MM.1S (cell line): ENCODE results near the gene TCL1A.

Experiments
- DNase-seq: peaks from one replicate; pipeline ENCODE4 v3.0.0-alpha.2; 2015
- H2AFZ ChIP-seq: fragments of 300-600 bp; sonication (generic); 2 replicates; pipeline ENCODE4 v1.6.0; 2016; ENCODE audit warnings: antibody characterized with exemption, low read length
- H3F3A ChIP-seq: fragments of 300-600 bp; sonication (generic); 2 replicates; pipeline ENCODE4 v1.6.1; 2016; ENCODE audit warnings: mild to moderate bottlenecking, antibody characterized with exemption, low read length, moderate library complexity, mixed read lengths; ENCODE audit not compliant: insufficient read depth
- H3K27ac ChIP-seq: fragments of 300-600 bp; sonication (generic); 2 replicates; pipeline ENCODE4 v1.5.1; 2016; ENCODE audit warnings: mild to moderate bottlenecking, low read length
- H3K27me3 ChIP-seq: fragments of 300-600 bp; sonication (generic); replicated peaks from 2 replicates; pipeline ENCODE4 v1.6.0; 2016; ENCODE audit warnings: low read length; ENCODE audit not compliant: insufficient read depth
- H3K36me3 ChIP-seq: fragments of 300-600 bp; sonication (generic); replicated peaks from 2 replicates; pipeline ENCODE4 v1.6.1; 2016; ENCODE audit warnings: mild to moderate bottlenecking, low read length, mixed read lengths; ENCODE audit not compliant: insufficient read depth
- H3K4me1 ChIP-seq: fragments of 300-600 bp; sonication (generic); 2 replicates; pipeline ENCODE4 v1.6.1; 2016; ENCODE audit warnings: low read length, mixed read lengths
- H3K4me2 ChIP-seq: fragments of 300-600 bp; sonication (generic); 2 replicates; pipeline ENCODE4 v1.6.0; 2016; ENCODE audit warnings: low read depth, low read length
- H3K4me3 ChIP-seq: fragments of 300-600 bp; sonication (generic); 2 replicates; pipeline ENCODE4 v1.5.1; 2016; ENCODE audit warnings: low read length, mixed read lengths
- H3K79me2 ChIP-seq: fragments of 300-600 bp; sonication (generic); 2 replicates; pipeline ENCODE4 v1.6.1; 2016; ENCODE audit warnings: mixed run types, low read length, mixed read lengths
- H3K9ac ChIP-seq: fragments of 300-600 bp; sonication (generic); 2 replicates; pipeline ENCODE4 v1.6.1; 2016; ENCODE audit warnings: low read length, mixed read lengths
- H3K9me2 ChIP-seq: fragments of 300-600 bp; sonication (generic); replicated peaks from 2 replicates; pipeline ENCODE4 v1.6.1; 2016; ENCODE audit warnings: mild to moderate bottlenecking, low read length, mixed read lengths; ENCODE audit not compliant: insufficient read depth
- H3K9me3 ChIP-seq: fragments of 300-600 bp; sonication (generic); replicated peaks from 2 replicates; pipeline ENCODE4 v1.6.1; 2016; ENCODE audit warnings: mild to moderate bottlenecking, low read length, mixed read lengths; ENCODE audit not compliant: insufficient read depth
- H4K20me1 ChIP-seq: fragments of 300-600 bp; sonication (generic); 2 replicates; pipeline ENCODE4 v1.6.1; 2016; ENCODE audit warnings: mild to moderate bottlenecking, low read length, moderate library complexity, mixed read lengths; ENCODE audit not compliant: insufficient read depth
- EZH2 ChIP-seq: fragments of 300-600 bp; sonication (generic); optimal IDR thresholded peaks from 2 replicates; pipeline ENCODE3; 2017; ENCODE audit warnings: low read depth, mild to moderate bottlenecking, antibody characterized with exemption, low read length, mixed read lengths
- EZH2phosphoT487 ChIP-seq: fragments of 300-600 bp; sonication (generic); IDR thresholded peaks from 2 replicates; pipeline ENCODE4 v1.6.1; 2018; ENCODE audit warnings: antibody characterized with exemption, low read length
- TF ChIP-seq, protein P1 (sequence below): fragments of 300-600 bp; sonication (generic); IDR thresholded peaks from 2 replicates; pipeline ENCODE4 v1.5.1; 2016; ENCODE audit warnings: antibody characterized with exemption, low read length, mixed read lengths

The TCL1A gene

DNA sequence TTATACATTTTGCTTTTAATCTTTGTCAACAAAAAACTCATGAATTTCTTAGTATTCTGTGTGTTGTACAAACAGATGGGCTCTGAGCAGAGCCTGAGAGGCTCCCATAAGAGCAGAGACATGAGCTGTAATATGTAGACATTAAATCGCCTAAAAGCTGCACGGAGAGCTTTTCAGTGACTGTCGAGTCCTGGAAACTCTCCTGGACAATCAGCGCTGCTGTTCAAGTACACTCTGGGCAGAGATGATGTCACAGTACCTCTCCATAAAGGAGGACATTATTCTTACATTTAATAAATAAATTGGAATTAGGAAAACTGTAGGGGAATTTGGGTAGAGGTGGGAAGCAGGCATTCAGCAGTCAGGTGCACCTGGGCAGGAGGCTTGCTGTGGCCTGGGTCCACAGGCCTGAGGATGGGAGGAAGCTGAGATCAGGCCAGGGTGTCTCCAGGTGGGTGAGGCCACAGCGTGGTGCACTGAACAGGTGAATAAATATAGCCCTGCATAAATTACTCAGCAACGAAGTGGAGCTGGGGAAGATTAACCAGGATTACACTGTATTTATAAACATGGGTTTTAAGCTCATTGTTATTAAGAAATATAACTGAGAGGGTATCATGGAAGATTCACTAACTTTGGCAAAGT, 13.3 kb upstream of the TCL1A start:
- no peak overlapping the region for H2AFZ ChIP-seq
- TF ChIP-seq EZH2phosphoT487 (no peak), EZH2 (no peak)
- TF ChIP-seq, protein P1, sequence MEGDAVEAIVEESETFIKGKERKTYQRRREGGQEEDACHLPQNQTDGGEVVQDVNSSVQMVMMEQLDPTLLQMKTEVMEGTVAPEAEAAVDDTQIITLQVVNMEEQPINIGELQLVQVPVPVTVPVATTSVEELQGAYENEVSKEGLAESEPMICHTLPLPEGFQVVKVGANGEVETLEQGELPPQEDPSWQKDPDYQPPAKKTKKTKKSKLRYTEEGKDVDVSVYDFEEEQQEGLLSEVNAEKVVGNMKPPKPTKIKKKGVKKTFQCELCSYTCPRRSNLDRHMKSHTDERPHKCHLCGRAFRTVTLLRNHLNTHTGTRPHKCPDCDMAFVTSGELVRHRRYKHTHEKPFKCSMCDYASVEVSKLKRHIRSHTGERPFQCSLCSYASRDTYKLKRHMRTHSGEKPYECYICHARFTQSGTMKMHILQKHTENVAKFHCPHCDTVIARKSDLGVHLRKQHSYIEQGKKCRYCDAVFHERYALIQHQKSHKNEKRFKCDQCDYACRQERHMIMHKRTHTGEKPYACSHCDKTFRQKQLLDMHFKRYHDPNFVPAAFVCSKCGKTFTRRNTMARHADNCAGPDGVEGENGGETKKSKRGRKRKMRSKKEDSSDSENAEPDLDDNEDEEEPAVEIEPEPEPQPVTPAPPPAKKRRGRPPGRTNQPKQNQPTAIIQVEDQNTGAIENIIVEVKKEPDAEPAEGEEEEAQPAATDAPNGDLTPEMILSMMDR: no peak
- H3K4me3 ChIP-seq: no peak overlapping the region
- no peaks in the 10 kb centered on the region for H3K79me2 ChIP-seq
- H4K20me1 ChIP-seq: no peaks in the 10 kb centered on the region
- no peak overlapping the region for H3K27ac ChIP-seq
- H3K36me3 ChIP-seq: no peaks in the 10 kb centered on the region
- no peak overlapping the region for H3K9ac ChIP-seq
- no peaks in the 10 kb centered on the region for H3F3A ChIP-seq
- H3K9me3 ChIP-seq: no peaks in the 10 kb centered on the region
- no peak overlapping the region for H3K4me2 ChIP-seq
- H3K9me2 ChIP-seq: no peaks in the 10 kb centered on the region
- DNase-seq: no peak
- H3K27me3 ChIP-seq: no peaks in the 10 kb centered on the region
- no peaks in the 10 kb centered on the region for H3K4me1 ChIP-seq

DNA sequence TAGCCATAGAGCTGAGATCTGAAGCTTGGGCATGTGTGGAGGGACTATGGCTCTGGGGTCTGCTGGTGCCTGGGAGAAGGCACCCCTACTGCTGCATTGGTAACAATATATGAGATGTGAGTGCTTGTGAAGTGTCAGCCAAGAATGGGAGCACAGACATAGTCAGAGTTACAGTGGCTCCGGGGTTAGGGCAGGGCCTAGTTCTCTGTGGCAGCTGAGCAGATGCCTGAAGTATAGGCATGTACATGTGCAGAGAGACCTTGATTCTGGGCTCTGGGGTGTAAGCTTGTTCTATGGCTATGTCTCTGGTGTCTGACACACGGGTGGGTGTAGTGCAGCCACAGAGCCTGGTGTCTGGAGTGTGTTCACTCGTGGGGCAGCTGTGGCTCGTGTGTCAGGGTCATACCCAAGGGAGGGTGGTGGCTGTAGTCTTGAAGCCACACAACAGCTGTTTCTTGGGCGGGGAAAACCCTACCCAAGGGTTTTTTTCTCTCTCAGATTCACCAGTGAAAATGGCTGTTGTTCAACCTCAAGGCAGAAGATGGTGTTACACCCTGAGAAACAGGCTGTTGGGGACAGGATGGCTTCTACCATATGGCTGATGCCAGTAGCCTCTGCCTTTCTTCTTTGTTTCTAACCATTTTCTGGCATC, 11.9 kb upstream of the TCL1A start:
- no peak overlapping the region for H3K9ac ChIP-seq
- H3K79me2 ChIP-seq: no peaks in the 10 kb centered on the region
- H3K9me2 ChIP-seq: no peaks in the 10 kb centered on the region
- H2AFZ ChIP-seq: no peak overlapping the region
- TF ChIP-seq EZH2 (no peak), EZH2phosphoT487 (no peak)
- TF ChIP-seq, protein P1: no peak
- H4K20me1 ChIP-seq: no peaks in the 10 kb centered on the region
- no peaks in the 10 kb centered on the region for H3K27me3 ChIP-seq
- H3K4me2 ChIP-seq: no peak overlapping the region
- H3K27ac ChIP-seq: no peak overlapping the region
- no peaks in the 10 kb centered on the region for H3F3A ChIP-seq
- no peak overlapping the region for H3K4me3 ChIP-seq
- H3K36me3 ChIP-seq: no peaks in the 10 kb centered on the region
- H3K9me3 ChIP-seq: no peaks in the 10 kb centered on the region
- H3K4me1 ChIP-seq: no peaks in the 10 kb centered on the region
- DNase-seq: no peak

DNA sequence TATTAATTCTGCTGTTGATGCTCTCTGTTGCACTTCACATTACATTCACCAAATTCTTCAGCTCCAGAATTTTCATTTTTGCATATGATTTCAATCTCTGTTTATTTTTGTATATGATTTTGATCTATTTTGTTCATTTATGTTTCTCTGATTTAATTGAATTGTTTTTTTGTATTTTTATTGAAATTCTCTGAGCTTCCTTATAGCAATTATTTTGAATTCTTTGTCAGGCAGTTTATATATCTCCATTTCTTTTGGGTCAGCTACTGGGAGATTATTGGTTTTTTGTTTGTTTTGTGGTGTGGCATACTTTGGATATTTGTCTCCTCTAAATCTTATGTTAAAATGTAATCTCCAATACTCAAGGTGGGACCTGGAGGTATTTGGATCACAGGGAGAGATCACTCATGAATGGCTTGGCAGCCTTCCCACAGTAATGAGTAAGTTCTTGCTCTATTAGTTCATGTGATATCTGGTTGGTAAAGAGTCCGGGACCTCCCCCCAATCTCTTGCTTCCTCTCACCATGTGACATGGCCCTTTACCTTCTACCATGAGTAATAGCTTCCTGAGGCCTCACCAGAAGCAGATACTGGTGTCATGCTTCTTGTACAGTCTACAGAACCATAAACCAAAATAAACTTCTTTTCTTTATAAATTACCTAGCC, 8.7 kb upstream of the TCL1A start:
- no peaks in the 10 kb centered on the region for H3K79me2 ChIP-seq
- H2AFZ ChIP-seq: no peak overlapping the region
- no peak overlapping the region for H3K4me2 ChIP-seq
- no peak overlapping the region for H3K9ac ChIP-seq
- DNase-seq: no peak
- no peaks in the 10 kb centered on the region for H3K27me3 ChIP-seq
- no peaks in the 10 kb centered on the region for H4K20me1 ChIP-seq
- no peak overlapping the region for H3K4me3 ChIP-seq
- no peaks in the 10 kb centered on the region for H3F3A ChIP-seq
- no peaks in the 10 kb centered on the region for H3K9me2 ChIP-seq
- no peak overlapping the region for H3K27ac ChIP-seq
- TF ChIP-seq EZH2phosphoT487: no peak
- no peak for TF ChIP-seq EZH2
- TF ChIP-seq, protein P1: no peak
- no peaks in the 10 kb centered on the region for H3K9me3 ChIP-seq
- H3K4me1 ChIP-seq: no peaks in the 10 kb centered on the region
- no peaks in the 10 kb centered on the region for H3K36me3 ChIP-seq
